Medulla oblongata (tissue), 1 donor: ENCODE measurements around the gene KLHL25.
"Not testable (repeated sequence)": the region's sequence is repeated elsewhere in the genome, so short reads cannot be mapped to it uniquely, and the experiment has no call there.

Experiments
- DNase-seq: peaks from one replicate; pipeline ENCODE4 v3.0.0-alpha.2; 2015; ENCODE audit errors: extremely low spot score

KLHL25 gene

DNA sequence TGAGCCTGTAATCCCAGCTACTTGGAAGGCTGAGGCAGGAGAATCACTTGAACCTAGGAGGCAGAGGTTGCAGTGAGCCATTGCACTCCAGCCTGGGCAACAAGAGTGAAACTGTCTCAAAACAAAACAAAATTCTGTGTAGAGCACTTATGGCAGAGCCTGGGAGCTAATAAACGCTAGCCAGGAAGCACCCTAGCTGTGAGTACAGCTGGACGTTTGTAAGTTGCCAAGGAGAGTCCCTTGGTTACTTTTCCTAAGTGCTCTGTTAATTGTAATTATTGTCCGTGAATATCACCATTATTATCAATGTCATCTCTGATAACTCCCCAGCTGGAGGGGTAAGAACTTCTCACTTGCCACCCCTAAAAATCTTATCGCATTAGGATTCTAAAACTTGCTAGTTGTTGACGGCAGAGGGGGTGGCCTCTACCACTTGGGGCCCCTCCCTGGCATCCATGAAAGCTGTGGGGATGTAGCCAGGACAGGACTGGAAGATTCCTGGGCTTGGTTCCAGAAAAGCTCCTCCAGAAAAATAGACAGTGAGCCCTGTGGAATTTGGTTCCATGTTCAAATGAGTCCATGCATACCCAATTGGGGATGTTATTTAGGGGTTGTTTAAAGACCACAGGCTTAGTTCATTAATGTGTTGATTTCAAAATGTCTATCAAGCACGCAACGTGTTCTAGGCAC, 9.9 kb upstream of the KLHL25 start:
- DNase-seq, result no peak

DNA sequence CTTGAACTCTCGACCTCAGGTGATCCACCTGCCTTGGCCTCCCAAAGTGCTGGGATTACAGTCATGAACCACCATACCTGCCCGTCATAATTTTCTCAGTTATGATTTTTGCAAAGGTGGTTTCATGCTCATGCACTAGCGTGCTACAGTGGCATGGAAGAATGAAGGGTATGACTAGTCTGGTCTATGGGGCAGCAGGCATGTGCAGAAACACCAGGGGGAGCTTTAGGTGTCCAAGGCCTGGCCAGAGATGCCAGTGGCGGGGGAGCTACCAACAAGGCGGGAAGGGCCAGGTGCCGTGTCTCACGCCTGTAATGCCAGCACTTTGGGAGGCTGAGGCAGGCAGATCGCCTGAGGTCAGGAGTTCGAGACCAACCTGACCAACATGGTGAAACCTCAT, 7.9 kb upstream of the KLHL25 start:
- DNase-seq, result not testable (repeated sequence)

DNA sequence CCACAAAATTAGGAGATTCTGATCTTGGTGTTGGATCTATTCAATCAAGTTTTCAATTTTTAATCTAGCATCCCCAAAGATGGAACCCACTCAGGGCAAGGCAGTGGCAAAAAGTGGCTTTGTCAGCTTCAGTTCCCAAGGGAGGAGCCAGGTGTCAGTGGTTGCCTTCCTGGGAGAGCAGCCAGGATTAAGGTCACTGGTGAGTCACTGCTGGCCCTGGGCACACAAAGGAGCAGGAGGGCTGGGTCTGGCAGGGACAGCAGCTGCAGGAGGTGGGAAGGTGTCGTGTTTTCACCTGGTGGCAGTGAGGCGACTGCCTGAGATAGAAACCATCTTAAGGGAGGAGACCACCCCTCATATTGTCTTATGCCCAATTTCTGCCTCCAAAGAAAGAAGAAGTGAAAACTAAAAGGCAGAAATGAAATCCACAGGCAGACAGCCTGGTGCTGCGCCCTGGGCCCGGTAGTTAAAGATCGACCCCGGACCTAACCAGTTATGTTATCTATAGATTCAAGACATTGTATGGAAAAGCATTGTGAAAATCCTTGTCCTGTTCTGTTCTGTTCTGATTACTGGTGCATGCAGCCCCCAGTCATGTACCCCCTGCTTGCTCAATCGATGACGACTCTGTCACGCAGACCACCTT, 5.9 kb upstream of the KLHL25 start:
- DNase-seq, result no peak

DNA sequence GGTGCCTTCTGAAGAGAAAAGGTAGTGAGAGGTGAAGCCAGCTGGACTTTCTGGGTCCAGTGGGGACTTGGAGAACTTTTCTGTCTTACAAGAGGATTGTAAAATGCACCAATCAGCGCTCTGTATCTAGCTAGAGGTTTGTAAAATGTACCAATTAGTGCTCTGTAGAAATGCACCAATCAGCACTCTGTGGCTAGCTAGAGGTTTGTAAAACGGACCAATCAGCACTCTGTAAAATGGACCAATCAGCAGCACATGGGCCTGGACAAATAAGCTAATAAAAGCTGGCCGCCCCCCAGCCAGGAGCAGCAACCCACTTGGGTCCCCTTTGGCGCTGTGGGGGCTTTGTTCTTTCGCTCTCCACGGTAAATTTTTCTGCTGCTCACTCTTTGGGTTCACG, 1.6 kb upstream of the KLHL25 start:
- DNase-seq, result not testable (repeated sequence)

DNA sequence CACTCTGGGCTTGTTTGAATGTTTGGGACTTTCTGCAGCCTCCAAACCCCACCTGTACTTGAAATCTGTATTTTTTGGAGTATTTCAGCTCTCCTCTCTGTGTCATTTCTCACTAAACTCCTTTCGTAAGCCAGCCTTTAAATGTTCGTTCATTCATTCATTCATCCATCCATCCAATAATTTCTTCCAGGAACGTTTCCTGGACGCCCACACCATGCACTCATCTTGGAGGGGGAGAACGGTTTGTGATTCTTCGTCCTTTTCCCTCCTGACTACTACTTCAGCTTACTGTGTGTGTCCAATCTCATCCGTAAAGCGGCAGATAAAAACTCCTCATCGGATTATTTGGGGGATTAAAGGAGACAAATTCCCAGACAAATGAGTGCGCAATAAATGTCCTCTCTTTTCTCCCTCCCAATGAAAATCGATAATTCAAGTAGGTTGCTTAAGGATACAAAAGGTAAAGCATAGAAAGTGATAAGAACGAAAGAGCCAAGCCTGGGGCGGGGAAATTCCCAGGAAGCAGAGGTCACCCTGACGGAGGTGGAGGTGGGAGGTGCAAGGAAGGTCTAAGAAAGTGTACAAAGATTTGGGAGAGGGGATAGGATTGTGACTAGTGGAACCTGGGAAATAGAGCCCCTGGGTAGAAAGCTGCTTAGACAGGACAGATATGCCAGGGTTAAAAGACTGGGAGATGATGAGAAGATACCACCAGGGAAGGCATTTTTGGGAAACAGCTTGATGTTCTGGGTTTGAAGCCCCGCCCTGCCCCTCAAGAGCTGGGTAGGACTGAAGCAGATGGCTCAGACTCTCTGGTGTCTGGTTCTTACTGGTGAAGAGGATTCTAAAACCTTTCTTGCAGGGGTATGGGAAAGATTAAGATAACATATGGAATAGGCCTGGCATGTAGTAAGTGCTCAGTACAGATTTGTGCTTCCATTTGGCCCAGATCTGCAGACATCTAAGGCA, 896 bp upstream of the KLHL25 start:
- DNase-seq, result no peak

DNA sequence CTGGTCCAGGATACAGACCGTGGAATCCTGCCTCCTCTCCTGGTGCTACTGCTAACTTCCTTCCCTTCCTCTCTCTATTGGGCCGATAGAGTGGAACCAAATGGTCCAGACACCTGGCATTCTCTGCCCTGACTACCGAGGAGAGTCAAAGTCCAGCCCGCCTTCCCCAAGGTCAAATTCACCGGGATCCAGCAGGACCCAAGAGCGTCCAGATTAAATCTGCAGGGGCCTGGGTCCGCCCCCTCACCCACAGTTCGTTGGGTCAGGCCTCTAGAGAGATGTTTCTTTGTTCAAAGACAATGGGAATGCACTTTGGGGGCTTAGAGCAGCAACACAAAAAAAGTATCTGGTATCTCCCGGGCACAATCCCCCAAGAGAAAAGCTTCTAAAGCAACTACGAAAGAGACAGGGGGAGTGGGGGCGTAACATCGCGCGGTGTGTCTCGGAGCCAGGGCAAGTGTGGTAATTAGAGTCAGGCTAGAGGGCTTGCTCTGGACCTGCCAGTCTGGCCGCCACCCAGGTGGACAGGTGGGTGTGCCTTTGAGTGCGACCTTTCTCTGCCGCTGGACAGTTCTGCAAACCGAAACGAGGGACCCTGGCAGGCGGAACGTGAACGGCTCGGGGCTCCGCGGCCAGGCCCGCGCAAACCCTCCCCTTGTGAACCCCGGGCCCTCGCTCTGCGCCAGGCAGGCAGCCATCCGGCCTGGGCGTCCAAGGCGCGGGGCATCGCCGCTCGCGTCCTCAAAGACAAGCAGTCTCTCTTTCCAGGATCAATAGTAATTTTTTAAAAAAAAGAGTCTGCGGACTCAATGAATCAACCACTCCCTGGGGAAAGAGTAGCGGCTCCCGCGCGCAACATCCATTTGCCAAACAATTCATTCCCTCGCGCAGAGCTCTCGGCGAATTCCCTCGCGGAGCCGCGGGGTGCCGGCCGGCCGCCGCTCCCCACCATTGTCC, 806 bp downstream of the KLHL25 start:
- DNase-seq, result no peak

DNA sequence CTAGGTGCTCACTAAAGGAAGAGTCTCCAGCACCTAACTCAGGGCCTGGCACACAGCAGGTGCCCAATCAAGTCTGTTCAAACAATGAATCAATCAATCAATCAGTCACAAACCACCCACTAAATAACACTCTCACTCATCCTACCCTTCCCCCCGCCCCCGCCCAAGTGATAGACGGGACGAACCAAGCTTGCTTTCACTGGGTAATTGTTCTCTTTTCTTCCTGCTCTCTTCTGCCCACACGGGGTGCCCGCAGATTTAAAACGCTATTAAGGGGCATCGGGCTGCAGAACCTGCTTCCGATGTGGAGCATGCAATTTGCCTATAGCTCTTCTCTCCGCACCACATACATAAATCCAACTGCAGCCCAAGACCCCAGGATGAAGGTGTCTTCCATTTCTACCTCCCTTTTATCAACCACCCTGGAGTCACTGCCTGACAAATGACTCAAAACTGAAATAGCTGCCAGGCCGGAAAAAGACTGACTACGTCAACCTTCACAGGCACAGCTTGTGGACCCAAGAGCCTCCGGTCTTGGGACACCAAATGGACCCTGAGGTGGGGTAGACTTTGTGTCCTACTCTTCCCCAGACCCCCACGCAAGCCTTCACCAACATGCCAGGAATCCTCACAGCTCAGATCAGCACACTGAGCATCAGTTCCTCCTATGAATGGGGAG, 1.7 kb downstream of the KLHL25 start:
- no peak for DNase-seq

DNA sequence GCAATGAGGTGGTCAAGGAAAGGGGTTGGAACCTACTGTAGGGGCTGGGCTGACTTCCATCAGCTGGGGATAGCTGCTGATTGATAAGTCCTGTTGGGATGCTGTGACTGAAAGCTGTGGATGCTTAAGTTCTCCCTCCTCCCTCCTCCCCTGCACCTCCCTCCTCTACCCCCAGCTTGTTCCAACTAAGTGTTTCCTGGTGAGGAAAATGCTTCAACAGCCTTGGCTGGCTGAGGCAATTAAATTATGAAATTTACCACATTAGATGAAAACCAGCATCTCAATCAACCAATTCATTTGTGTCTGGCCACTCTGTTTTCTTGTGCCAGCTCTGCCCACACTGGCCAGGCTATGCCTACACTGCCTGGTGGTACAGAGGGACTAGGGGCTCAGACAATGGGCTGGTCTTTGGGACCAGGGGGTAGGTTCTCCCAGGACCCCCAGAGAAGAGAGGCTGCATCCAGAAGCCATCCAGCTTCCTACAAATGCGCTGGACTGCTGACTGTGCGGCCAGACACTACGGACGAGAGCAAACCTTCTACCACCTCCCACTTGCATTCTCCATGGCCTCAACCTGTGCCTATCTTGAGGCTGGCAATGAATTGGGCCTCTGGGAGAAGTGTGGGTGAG, 2.5 kb downstream of the KLHL25 start:
- DNase-seq, result no peak

DNA sequence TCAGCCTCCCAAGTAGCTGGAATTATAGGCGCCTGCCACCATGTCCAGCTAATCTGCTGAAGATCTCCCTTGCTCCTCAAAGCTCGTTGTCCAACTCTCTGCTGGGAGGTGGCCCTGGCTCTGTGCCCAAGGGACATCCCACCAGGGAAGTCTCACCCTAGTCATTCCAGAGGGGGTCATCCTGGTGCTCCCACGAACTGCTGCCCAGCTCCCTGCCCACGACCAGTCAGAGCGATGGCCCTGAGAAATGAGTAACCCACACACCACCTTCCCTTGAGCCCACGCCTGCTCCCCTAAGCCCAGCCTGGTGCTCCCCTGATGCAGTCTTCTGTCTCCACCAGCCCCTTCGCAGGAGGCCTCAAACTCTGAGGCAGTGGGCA, 5.2 kb downstream of the KLHL25 start:
- DNase-seq, result no peak

DNA sequence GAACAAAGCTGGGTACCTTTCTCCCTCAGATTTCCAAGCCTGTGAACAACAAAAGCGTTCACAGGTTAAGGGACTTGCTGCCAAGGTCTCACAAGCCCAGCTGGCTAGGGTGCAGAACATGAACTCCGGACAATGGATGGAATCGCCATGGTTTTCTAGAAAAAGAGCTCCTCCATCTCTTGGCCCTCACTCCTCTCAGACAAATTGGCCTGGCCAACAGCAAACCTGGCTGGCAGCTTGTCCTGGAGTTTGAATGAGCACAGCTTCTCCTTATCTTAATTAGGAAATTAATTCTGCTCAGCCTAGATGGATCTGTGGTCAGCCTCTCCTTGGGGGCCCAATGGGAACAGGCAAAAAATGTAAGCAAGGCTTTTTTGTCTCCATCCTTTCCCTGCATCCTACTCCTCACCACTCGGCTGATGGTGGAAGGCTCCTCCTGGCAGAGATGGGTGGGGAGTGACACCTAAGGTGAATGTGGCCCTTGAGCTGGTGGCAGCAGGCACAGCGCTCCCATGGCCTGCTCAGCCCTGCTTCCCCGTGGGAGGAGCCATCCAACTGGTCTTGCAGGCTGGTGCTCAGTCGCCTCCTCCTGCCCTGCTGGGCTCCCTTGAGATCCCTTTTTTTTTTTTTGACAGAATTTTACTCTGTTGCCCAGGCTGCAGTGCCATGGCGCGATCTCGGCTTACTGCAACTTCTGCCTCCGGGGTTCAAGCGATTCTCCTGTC, 5.8 kb downstream of the KLHL25 start:
- DNase-seq, result no peak

DNA sequence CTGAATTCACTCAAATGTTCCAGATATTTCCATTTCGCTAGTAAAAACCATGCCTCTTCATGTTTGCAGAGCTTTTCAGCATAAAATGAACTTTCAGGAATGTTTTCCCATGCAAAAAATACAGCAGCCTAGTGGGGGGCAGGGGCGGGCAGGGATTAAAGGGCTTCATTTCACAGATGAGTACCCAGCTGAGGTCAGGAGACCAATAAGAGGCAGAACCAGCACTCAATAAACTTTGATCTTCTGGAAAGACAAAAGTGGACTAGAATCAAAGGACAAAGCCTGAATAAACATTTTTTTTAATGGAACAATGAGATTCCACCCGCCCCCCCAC, 8.0 kb downstream of the KLHL25 start:
- DNase-seq, result no peak

DNA sequence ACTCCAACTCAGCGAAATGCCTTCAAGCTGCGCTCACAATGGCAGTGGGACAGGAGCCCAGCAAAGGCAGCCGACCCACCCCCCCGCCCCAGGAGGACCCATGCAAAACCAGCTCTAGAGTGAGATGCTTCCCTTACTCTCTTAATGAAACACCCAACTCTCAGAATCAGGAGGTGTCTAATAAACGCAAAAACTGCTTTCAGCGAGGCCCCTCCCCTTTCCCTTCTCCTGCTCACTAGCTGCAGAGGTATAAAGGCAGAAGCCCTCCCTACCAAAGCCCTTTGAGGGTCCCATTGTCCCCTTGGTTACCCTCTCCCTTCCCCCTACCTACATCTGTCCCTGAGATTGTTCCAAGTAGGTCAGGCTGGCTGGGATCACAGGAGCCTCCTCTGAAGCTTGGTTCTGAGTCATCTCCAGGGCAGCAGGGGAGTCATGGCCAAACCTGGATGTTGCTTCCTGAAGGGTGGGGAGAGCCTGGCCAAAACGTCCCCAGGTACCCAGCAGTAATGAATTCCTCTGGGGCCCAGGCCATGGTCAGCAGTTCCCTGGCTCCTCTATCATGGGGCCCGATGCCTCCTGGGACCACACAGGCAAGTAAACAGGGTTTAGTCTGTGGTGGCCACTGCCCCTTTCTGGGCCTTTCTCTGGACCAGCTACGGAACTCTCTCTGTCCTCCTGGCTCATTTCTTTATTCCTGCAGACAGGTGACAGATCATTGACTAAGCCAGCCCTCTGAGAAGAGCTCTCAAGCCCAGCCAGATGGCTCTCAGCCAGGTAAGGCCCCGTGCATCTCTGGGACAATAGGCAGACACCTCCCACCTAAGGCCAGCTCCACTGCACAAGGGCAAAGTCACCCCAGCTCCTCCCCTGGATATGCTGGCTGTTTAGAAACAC, 8.6 kb downstream of the KLHL25 start:
- no peak for DNase-seq

DNA sequence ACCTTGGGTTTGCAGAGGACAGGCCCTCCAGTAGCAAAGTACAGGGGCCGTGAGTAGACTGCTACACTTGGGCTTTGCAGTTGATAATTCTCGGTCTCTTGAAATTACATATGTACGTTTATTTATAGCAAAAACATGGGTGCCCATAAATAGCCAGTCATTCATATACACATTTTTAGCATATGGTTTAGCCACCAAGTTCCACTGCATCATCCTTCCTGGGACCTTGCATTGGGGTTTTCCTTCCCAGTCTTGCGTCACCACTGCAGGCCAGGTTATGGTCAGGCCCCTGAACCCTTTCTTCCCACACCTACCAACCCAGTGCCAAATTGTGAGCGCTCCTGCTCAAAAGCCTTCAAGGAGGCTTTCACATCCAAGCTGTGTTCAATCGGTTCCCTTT, 12.7 kb downstream of the KLHL25 start:
- no peak for DNase-seq

DNA sequence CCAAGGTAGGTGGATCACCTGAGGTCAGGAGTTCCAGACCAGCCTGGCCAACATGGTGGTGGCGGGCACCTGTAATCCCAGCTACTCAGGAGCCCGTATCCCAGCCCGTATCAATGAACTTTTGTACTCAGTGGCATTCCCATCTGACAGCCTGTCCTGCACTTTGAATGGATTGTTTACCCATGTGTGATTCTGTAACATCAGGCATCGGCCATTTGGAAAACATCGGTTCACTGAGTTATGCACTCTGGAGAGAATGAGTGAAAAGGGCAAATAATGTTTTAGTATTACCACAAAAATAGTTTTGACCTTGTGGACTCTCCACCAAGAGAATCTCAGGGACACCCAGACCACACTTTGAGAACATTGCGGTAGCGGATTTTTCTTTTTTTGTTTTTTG, 13.6 kb downstream of the KLHL25 start:
- DNase-seq, result no peak

DNA sequence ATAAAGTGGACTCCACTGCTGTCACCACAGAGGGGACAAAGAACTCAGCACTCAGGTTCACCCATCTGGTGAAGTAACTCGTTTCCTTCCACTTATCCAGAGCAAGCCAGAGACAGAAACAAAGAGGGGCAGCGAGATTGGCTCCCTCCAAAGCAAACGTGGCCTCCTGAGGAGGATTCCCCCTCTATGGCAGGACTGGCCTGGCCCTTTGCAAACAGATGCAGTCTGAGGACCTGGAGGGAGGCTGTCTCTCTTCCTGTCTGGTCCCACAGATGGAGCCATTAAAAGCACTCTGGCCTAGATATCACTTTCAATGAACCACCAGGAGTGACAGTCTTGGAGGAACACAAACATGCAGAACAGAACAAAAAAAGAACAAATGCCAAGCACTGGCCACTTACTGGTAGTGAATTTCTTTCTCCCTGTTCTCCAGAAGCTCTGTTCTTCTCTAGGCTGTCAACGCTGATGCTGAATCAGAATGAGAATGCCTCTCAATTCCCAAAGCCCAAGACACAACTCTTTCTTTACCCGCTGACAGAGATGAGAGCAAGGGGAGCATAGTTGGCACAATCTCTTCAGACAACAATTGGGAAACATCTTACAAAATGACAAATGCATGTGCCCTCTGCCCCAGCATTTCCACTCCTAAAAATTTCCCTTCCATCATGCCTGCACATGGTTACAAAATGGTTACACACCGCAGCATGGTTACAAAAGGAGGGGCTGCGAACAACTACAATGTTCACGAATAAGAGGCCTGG, 14.3 kb downstream of the KLHL25 start:
- DNase-seq, result no peak

DNA sequence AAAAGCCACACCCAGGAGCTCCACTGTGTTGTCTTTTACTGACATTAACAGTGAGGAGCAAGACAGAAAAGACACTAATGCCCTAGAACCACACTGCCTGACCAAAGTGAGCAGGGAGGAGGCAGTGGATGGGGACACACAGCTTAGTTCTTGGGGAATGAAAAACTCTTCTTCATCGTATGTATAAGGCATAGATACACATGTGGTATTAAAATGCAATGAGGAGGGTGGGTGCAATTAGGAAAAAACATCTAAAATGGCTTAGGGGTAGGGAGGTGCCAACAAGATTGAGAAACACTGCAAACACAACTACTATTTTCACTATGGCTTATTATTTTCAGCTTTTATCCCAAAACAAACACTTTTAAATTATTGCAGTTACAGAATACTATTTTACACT, 15.5 kb downstream of the KLHL25 start:
- DNase-seq, result no peak

DNA sequence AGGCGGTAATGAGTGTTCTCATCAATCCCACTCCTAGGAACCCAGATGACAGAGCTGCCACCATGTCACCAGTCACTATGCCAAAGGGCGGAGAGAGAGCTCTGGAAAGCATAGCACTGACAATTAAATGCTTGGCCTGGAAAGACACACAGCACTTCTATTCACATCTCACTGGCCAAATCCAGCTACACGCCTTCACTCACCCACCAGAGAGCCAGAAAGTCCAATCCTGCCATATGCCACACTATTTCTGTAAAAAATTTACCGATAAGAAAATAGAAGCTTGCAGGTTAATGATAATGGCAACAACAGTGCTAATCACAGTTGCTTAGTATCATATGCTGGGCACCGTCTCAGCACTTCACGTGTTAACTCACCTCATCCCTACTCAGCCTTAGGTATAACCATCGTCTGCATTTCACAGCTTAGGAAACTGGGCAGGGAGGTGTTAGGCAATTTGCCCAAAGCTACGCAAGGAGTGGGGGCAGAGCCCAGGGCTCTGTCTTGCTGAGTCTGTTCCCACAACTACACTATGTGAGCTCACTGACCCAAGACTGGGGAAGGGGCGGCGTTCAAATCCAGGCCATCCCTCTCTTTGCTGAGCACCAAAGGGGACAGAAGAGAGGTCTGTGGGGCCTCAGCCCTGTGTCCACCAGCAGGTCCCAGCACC, 16.5 kb downstream of the KLHL25 start:
- no peak for DNase-seq
